Neural cell (in vitro differentiated cells): ENCODE data around the gene TFRC. TPM values are rescaled to one million over a fixed set of nuclear protein-coding genes. Genes with fewer than 3 reads are reported as not detected.

Experiments
- H2AFZ ChIP-seq: fragments of 200-600, 300-800 bp; sonication (generic), shearing (Covaris generic); 2 replicates; pipeline ENCODE4 v1.6.0; 2014; ENCODE audit warnings: low read depth, mild to moderate bottlenecking, antibody characterized with exemption, low read length, moderate library complexity
- H3F3A ChIP-seq: fragments of 200-600 bp; shearing (Covaris generic); 2 replicates; pipeline ENCODE4 v1.6.1; 2016; ENCODE audit warnings: mild to moderate bottlenecking, moderate library complexity, mixed read lengths, antibody characterized with exemption, low read length; ENCODE audit not compliant: insufficient read depth, poor library complexity, severe bottlenecking
- H3K27ac ChIP-seq: fragments of 200-600, 300-800 bp; sonication (generic), shearing (Covaris generic); 2 replicates; pipeline ENCODE4 v1.5.1; 2014; ENCODE audit warnings: mild to moderate bottlenecking, low read length, moderate library complexity
- H3K27me3 ChIP-seq: fragments of 300-800, 200-600 bp; sonication (generic), shearing (Covaris generic); 2 replicates; pipeline ENCODE4 v1.6.0; 2014; ENCODE audit warnings: mild to moderate bottlenecking, low read depth, low read length, moderate library complexity; ENCODE audit not compliant: insufficient read depth
- H3K36me3 ChIP-seq: fragments of 300-800, 200-600 bp; sonication (generic), shearing (Covaris generic); 2 replicates; pipeline ENCODE4 v1.5.1; 2014; ENCODE audit warnings: mild to moderate bottlenecking, antibody characterized with exemption, low read length, moderate library complexity; ENCODE audit not compliant: insufficient read depth
- H3K4me2 ChIP-seq: fragments of 300-800, 200-600 bp; sonication (generic), shearing (Covaris generic); 2 replicates; pipeline ENCODE4 v1.6.0; 2014; ENCODE audit warnings: mild to moderate bottlenecking, low read length
- H3K4me3 ChIP-seq: fragments of 300-800, 200-600 bp; sonication (generic), shearing (Covaris generic); 2 replicates; pipeline ENCODE4 v1.5.1; 2014; ENCODE audit warnings: mild to moderate bottlenecking, low read length, moderate library complexity
- H3K79me2 ChIP-seq: fragments of 200-600 bp; shearing (Covaris generic); replicated peaks from 2 replicates; pipeline ENCODE4 v1.6.0; 2014; ENCODE audit warnings: mild to moderate bottlenecking, low read length, moderate library complexity; ENCODE audit not compliant: insufficient read depth
- H3K9ac ChIP-seq: fragments of 300-800, 200-600 bp; sonication (generic), shearing (Covaris generic); 2 replicates; pipeline ENCODE4 v1.6.1; 2016; ENCODE audit warnings: mild to moderate bottlenecking, low read length, mixed read lengths
- H3K9me2 ChIP-seq: fragments of 200-600 bp; shearing (Covaris generic); 2 replicates; pipeline ENCODE4 v1.6.1; 2016; ENCODE audit warnings: mild to moderate bottlenecking, low read length, mixed read lengths; ENCODE audit not compliant: insufficient read depth
- H3K9me3 ChIP-seq: fragments of 200-600, 300-800 bp; sonication (generic), shearing (Covaris generic); 2 replicates; pipeline ENCODE4 v1.6.1; 2016; ENCODE audit warnings: mild to moderate bottlenecking, mixed run types, low read length, moderate library complexity, mixed read lengths
- H4K20me1 ChIP-seq: fragments of 200-600 bp; shearing (Covaris generic); 2 replicates; pipeline ENCODE4 v1.6.1; 2016; ENCODE audit warnings: mild to moderate bottlenecking, mixed run types; ENCODE audit not compliant: insufficient read depth
- CTCF ChIP-seq: fragments of 450-650 bp; IDR thresholded peaks from 2 replicates; pipeline ENCODE4 v1.5.1; 2014; ENCODE audit warnings: antibody characterized with exemption, mild to moderate bottlenecking, moderate library complexity; ENCODE audit not compliant: poor library complexity, severe bottlenecking
- EP300 ChIP-seq: fragments of 450-650 bp; conservative IDR thresholded peaks from 2 replicates; pipeline ENCODE4 v1.6.1; 2014; ENCODE audit warnings: antibody characterized with exemption, mild to moderate bottlenecking, moderate library complexity; ENCODE audit not compliant: poor library complexity, severe bottlenecking
- EZH2 ChIP-seq: fragments of 200-600, 300-800 bp; shearing (Covaris generic), sonication (generic); IDR thresholded peaks from 2 replicates; pipeline ENCODE4 v1.6.1; 2014; ENCODE audit warnings: antibody characterized with exemption, low read length, borderline replicate concordance, mild to moderate bottlenecking; ENCODE audit not compliant: insufficient read depth, poor library complexity, severe bottlenecking
- MXI1 ChIP-seq: fragments of 450-650 bp; conservative IDR thresholded peaks from 2 replicates; pipeline ENCODE4 v1.6.1; 2014; ENCODE audit warnings: antibody characterized with exemption, mild to moderate bottlenecking; ENCODE audit not compliant: poor library complexity, severe bottlenecking
- POLR2AphosphoS5 ChIP-seq: IDR thresholded peaks from 2 replicates; pipeline ENCODE4 v1.6.1; 2012
- RAD21 ChIP-seq: fragments of 450-650 bp; conservative IDR thresholded peaks from 2 replicates; pipeline ENCODE4 v1.6.1; 2014; ENCODE audit warnings: antibody characterized with exemption, mild to moderate bottlenecking, moderate library complexity
- REST ChIP-seq: IDR thresholded peaks from 2 replicates; pipeline ENCODE4 v1.6.1; 2012; ENCODE audit warnings: borderline replicate concordance
- SMC3 ChIP-seq: fragments of 450-650 bp; conservative IDR thresholded peaks from 2 replicates; pipeline ENCODE4 v1.6.1; 2014; ENCODE audit warnings: antibody characterized with exemption, mild to moderate bottlenecking, moderate library complexity; ENCODE audit not compliant: poor library complexity
- polyA plus RNA-seq: library from polyadenylated mRNA; depleted of rRNA; stranded (reverse); fragments of >200 nt; gene quantifications from 2 replicates; pipeline ENCODE4 v1.2.3, GENCODE V29; 2014

TFRC gene
- polyA plus RNA-seq, 1 donor from 2014 or later = 82.7 TPM

GRCh38 chr3:196016059-196016458 is 65.8 kb downstream of the TFRC start:
- Histone ChIP-seq H3F3A (no peaks in the 10 kb centered on the region), H3K9me2 (no peaks in the 10 kb centered on the region), H3K4me3 (no peak overlapping the region), H3K9ac (no peak overlapping the region), H3K36me3 (no peaks in the 10 kb centered on the region), H3K27me3 (no peaks in the 10 kb centered on the region), H4K20me1 (no peaks in the 10 kb centered on the region), H2AFZ (no peak overlapping the region), H3K79me2 (no peaks in the 10 kb centered on the region), H3K27ac (no peak overlapping the region), H3K4me2 (no peak overlapping the region), H3K9me3 (no peaks in the 10 kb centered on the region)
- TF ChIP-seq MXI1 (no peak), CTCF (no peak), SMC3 (no peak), EZH2 (no peak), RAD21 (no peak), REST (no peak), POLR2AphosphoS5 (no peak), EP300 (no peak)

GRCh38 chr3:196013587-196014487 is 68.1 kb downstream of the TFRC start:
- no peak overlapping the region for H3K9ac ChIP-seq
- H3K4me2 ChIP-seq = no peak overlapping the region
- no peaks in the 10 kb centered on the region for H3K36me3 ChIP-seq
- no peak overlapping the region for H2AFZ ChIP-seq
- no peaks in the 10 kb centered on the region for H4K20me1 ChIP-seq
- no peak overlapping the region for H3K27ac ChIP-seq
- H3K79me2 ChIP-seq = no peaks in the 10 kb centered on the region
- H3K27me3 ChIP-seq = no peaks in the 10 kb centered on the region
- H3K4me3 ChIP-seq = no peak overlapping the region
- TF ChIP-seq REST = no peak
- no peaks in the 10 kb centered on the region for H3K9me3 ChIP-seq
- H3K9me2 ChIP-seq = no peaks in the 10 kb centered on the region
- no peaks in the 10 kb centered on the region for H3F3A ChIP-seq
